OCI-LY7 (cell line): ENCODE data around the gene FDXR.

ENCODE experiments used
- CTCF ChIP-seq: fragments of 200-600 bp; sonication (generic); conservative IDR thresholded peaks from 2 replicates; pipeline ENCODE4 v1.5.1; 2014; ENCODE audit warnings: mild to moderate bottlenecking, antibody characterized with exemption, low read length, moderate library complexity, mixed read lengths
- EZH2phosphoT487 ChIP-seq: fragments of 200-600 bp; sonication (generic); IDR thresholded peaks from 2 replicates; pipeline ENCODE4 v1.6.1; 2018; ENCODE audit warnings: low read depth, borderline replicate concordance, mild to moderate bottlenecking, mixed run types, antibody characterized with exemption, low read length, moderate library complexity, mixed read lengths

GRCh38 chr17:74917430-74917829 lies 44.6 kb upstream of the FDXR start:
- no peak for TF ChIP-seq CTCF
- TF ChIP-seq EZH2phosphoT487: no peak
